ENCODE results near the gene NOX4. TPM values are rescaled to one million over a fixed set of nuclear protein-coding genes. Genes with fewer than 3 reads are reported as not detected.
"Not testable (repeated sequence)": the region's sequence is repeated elsewhere in the genome, so short reads cannot be mapped to it uniquely, and the experiment has no call there.

Gene NOX4
- total and polyA plus RNA-seq, 10 of the 15 experiments (the other 5 are each of a cell fraction or from before 2014, with no cell fraction given) = not detected

DNA sequence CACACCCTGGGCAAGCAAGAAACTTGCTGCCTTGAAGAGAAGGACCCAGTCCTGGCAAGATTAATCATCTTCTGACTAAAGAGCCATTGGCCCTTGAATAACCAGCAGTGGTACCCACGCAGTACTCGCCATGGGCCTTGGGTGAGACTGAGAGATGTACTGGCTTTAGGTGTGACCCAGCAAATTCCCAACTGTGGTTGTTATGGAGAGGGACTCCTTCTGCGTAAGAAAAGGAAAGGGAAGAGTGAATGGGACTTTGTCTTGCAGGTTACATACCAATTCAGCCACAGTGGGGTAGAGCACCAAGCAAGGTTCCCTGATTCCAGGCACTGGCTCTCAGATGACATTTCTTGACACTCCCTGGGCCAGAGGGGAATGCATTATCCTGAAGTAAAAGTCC, 80.1 kb downstream of the NOX4 start:
- CTCF ChIA-PET; POLR2A ChIA-PET; DNase-seq (ENCODE audit: low read depth, low spot score): not testable (repeated sequence)

DNA sequence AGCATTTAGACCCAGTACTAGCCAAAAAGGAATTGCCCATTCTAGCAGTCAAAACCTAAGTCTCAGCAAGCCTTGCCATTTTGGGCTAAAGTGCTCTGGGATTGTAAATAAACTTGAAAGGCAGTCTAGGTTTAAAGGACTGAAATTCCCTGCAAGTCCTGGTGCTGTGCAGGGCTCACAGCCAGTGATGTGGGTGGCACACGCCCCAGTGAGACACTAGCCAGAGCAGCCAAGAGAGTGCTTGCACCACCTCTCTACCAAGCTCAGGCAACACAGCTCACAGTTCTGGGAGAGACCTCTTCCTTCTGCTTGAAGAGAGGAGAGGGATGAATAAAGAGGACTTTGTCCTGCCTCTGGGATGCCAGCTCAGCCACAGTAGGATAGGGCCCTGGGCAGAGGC, 80.5 kb downstream of the NOX4 start:
- not testable (repeated sequence) for H3K9ac ChIP-seq (ENCODE audit: control insufficient read depth, insufficient read depth, low read length)

More for the DNA sequence above, 80.1 kb downstream of the NOX4 start:
- H3K4me2 ChIP-seq (ENCODE audit: control insufficient read depth, insufficient read depth); RAD21 ChIA-PET (ENCODE audit: unreplicated experiment); intact Hi-C loops (cut with micrococcal nuclease; ENCODE audit: unreplicated experiment); H3K27me3 ChIP-seq (replicated peaks in 1 of 2; ENCODE audit: control insufficient read depth in 2 of 2, insufficient read depth in 2 of 2, low read length in 1 of 2); SMC1A ChIA-PET (ENCODE audit: uncharacterized antibody, unreplicated experiment); H3K9me3 ChIP-seq (replicated peaks; ENCODE audit: control insufficient read depth, insufficient read depth, low read length); H3K36me3 ChIP-seq (ENCODE audit: control insufficient read depth in 2 of 2, insufficient read depth in 2 of 2, low read length in 1 of 2); H3K4me1 ChIP-seq (ENCODE audit: control insufficient read depth, insufficient read depth, low read length); H3K27ac ChIP-seq (ENCODE audit: control insufficient read depth, insufficient read depth); H2AFZ ChIP-seq (ENCODE audit: control insufficient read depth, low read depth, low read length); H3K4me3 ChIP-seq; H3K79me2 ChIP-seq (ENCODE audit: control insufficient read depth, insufficient read depth, low read length); BruUV-seq (replicated peaks); FAIRE-seq; in situ Hi-C loops (cut with MboI); H4K20me1 ChIP-seq (ENCODE audit: control insufficient read depth, insufficient read depth); H3K9ac ChIP-seq (ENCODE audit: control insufficient read depth, insufficient read depth, low read length); ATAC-seq: not testable (repeated sequence)
- WGBS (ENCODE audit: insufficient coverage, insufficient replicate concordance, low lambda C conversion rate, missing lambda C conversion rate) = 15% methylated on average over 3 of the region's 3 CpGs

GRCh38 chr11:89408441-89408840, 82.7 kb downstream of the NOX4 start:
- in situ Hi-C loops (cut with MboI); H3K4me2 ChIP-seq (ENCODE audit: control insufficient read depth, insufficient read depth); H3K79me2 ChIP-seq (ENCODE audit: control insufficient read depth, insufficient read depth, low read length); POLR2A ChIA-PET; H3K9ac ChIP-seq (ENCODE audit: control insufficient read depth, insufficient read depth, low read length); H3K27me3 ChIP-seq (replicated peaks in 1 of 2; ENCODE audit: control insufficient read depth in 2 of 2, insufficient read depth in 2 of 2, low read length in 1 of 2); H3K4me1 ChIP-seq (ENCODE audit: control insufficient read depth, insufficient read depth, low read length); RAD21 ChIA-PET (ENCODE audit: unreplicated experiment); H2AFZ ChIP-seq (ENCODE audit: control insufficient read depth, low read depth, low read length); CTCF ChIA-PET; intact Hi-C loops (cut with micrococcal nuclease; ENCODE audit: unreplicated experiment); H3K27ac ChIP-seq (ENCODE audit: control insufficient read depth, insufficient read depth); SMC1A ChIA-PET (ENCODE audit: uncharacterized antibody, unreplicated experiment); H3K9me3 ChIP-seq (replicated peaks; ENCODE audit: control insufficient read depth, insufficient read depth, low read length); H4K20me1 ChIP-seq (ENCODE audit: control insufficient read depth, insufficient read depth); BruUV-seq (replicated peaks); FAIRE-seq; H3K4me3 ChIP-seq; H3K36me3 ChIP-seq (ENCODE audit: control insufficient read depth in 2 of 2, insufficient read depth in 2 of 2, low read length in 1 of 2); DNase-seq (ENCODE audit: low read depth, low spot score); ATAC-seq: not testable (repeated sequence)
- WGBS (ENCODE audit: insufficient coverage, insufficient replicate concordance, low lambda C conversion rate, missing lambda C conversion rate) = 0% methylated on average over 2 of the region's 2 CpGs

More for the DNA sequence above, 80.5 kb downstream of the NOX4 start:
- H4K20me1 ChIP-seq (ENCODE audit: control insufficient read depth, insufficient read depth); H3K27ac ChIP-seq (ENCODE audit: control insufficient read depth, insufficient read depth); FAIRE-seq; intact Hi-C loops (cut with micrococcal nuclease; ENCODE audit: unreplicated experiment); H3K4me1 ChIP-seq (ENCODE audit: control insufficient read depth, insufficient read depth, low read length); CTCF ChIA-PET; DNase-seq (ENCODE audit: low read depth, low spot score); H3K36me3 ChIP-seq (ENCODE audit: control insufficient read depth in 2 of 2, insufficient read depth in 2 of 2, low read length in 1 of 2); POLR2A ChIA-PET; H3K4me3 ChIP-seq; ATAC-seq; BruUV-seq (replicated peaks); RAD21 ChIA-PET (ENCODE audit: unreplicated experiment); H3K27me3 ChIP-seq (replicated peaks in 1 of 2; ENCODE audit: control insufficient read depth in 2 of 2, insufficient read depth in 2 of 2, low read length in 1 of 2); H2AFZ ChIP-seq (ENCODE audit: control insufficient read depth, low read depth, low read length); in situ Hi-C loops (cut with MboI); SMC1A ChIA-PET (ENCODE audit: uncharacterized antibody, unreplicated experiment); H3K9me3 ChIP-seq (replicated peaks; ENCODE audit: control insufficient read depth, insufficient read depth, low read length); H3K4me2 ChIP-seq (ENCODE audit: control insufficient read depth, insufficient read depth); H3K79me2 ChIP-seq (ENCODE audit: control insufficient read depth, insufficient read depth, low read length): not testable (repeated sequence)
- WGBS (ENCODE audit: insufficient coverage, insufficient replicate concordance, low lambda C conversion rate, missing lambda C conversion rate) = 0% methylated on average over 1 of the region's 1 CpG

All from GM12878 (cell line).